Natural killer cell treated with Interleukin-12 subunit alpha and Interleukin-12 subunit beta and Interleukin-15 and Interleukin-18, amount 100 ng/mL, for 72 hours (primary cell): Measurements from ENCODE around the gene EXOC8. TPM values are rescaled to one million over a fixed set of nuclear protein-coding genes. Genes with fewer than 3 reads are reported as not detected.
"Not testable (repeated sequence)": the region's sequence is repeated elsewhere in the genome, so short reads cannot be mapped to it uniquely, and the experiment has no call there.

ENCODE experiments used
- ATAC-seq, 2 donors: fragments of 150-1000 bp; cut with Tn5 transposase in 1 of 2; sonication (Bioruptor Pico), chemical (Tn5 transposase) in 1 of 2; 2 replicates each; pipeline ENCODE4 v1.10.0; 2021
- DNase-seq: peaks from one replicate; pipeline ENCODE4 v3.0.0; 2022; ENCODE audit warnings: low spot score
- H3K27ac Mint-ChIP-seq, 2 donors: 1 replicate in 1 of 2; 2 replicates in 1 of 2; pipeline ENCODE4 v1.8.0; 2022; ENCODE audit warnings: mixed read lengths in 2 of 2, mild to moderate bottlenecking in 1 of 2, moderate library complexity in 1 of 2
- H3K27me3 Mint-ChIP-seq, 2 donors: 1 replicate in 1 of 2; 2 replicates in 1 of 2; pipeline ENCODE4 v1.8.0; 2022; ENCODE audit warnings: mixed read lengths in 2 of 2
- H3K36me3 Mint-ChIP-seq: one replicate; pipeline ENCODE4 v1.8.0; 2022; ENCODE audit warnings: mixed read lengths
- H3K4me1 Mint-ChIP-seq, 2 donors: 1 replicate in 1 of 2; 2 replicates in 1 of 2; pipeline ENCODE4 v1.8.0; 2022; ENCODE audit warnings: low read depth in 2 of 2, mixed read lengths in 2 of 2, mild to moderate bottlenecking in 1 of 2
- H3K4me3 Mint-ChIP-seq: one replicate; pipeline ENCODE4 v1.8.0; 2022; ENCODE audit warnings: mixed read lengths
- H3K9me3 Mint-ChIP-seq: 2 replicates; pipeline ENCODE4 v1.8.0; 2022; ENCODE audit warnings: mixed read lengths
- total RNA-seq, 2 donors: library from RNA; stranded (reverse); gene quantifications; one replicate each; pipeline ENCODE4 v1.2.3, GENCODE V29; 2022

Gene EXOC8
- total RNA-seq, 2 donors from 2014 or later, result 20.2 to 25.2 TPM

DNA sequence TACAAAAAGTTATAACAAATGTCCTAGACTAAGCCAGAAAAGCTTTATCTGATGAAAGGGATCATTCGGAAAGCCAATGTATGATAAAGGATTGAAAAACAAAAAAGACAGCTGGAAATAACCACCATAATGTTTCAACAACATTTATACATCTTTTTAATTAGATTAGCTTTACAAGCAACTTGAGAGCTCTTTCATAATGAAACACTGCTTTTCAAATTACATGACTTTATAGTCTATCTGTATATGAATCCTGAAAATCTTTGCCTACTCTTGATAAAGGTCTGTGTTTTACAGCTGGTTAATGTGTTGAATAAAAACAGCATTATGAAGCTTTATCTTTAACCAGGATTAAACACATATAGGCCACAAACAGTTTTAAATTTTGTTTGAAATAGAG lies 26.0 kb upstream of the EXOC8 start:
- DNase-seq, result no peak
- no peaks in the 10 kb centered on the region for H3K27me3 Mint-ChIP-seq
- H3K4me1 Mint-ChIP-seq, result peaks cover 8 to 9% of the 10 kb centered on the region in 2 donors
- no peaks in the 10 kb centered on the region for H3K9me3 Mint-ChIP-seq
- H3K36me3 Mint-ChIP-seq, result peaks cover 15% of the 10 kb centered on the region
- no peak for ATAC-seq
- H3K4me3 Mint-ChIP-seq, result no peak overlapping the region
- H3K27ac Mint-ChIP-seq, result no peak overlapping the region

GRCh38 chr1:231362325-231362724 lies 24.7 kb upstream of the EXOC8 start:
- no peak for ATAC-seq
- no peak overlapping the region for H3K4me3 Mint-ChIP-seq
- no peaks in the 10 kb centered on the region for H3K9me3 Mint-ChIP-seq
- peak overlapping the region in 1 of 2 donors; percentile 0 for H3K27ac Mint-ChIP-seq
- DNase-seq, result no peak
- peaks cover 12% of the 10 kb centered on the region for H3K36me3 Mint-ChIP-seq
- no peaks in the 10 kb centered on the region for H3K27me3 Mint-ChIP-seq
- peaks cover 13 to 15% of the 10 kb centered on the region in 2 donors for H3K4me1 Mint-ChIP-seq

DNA sequence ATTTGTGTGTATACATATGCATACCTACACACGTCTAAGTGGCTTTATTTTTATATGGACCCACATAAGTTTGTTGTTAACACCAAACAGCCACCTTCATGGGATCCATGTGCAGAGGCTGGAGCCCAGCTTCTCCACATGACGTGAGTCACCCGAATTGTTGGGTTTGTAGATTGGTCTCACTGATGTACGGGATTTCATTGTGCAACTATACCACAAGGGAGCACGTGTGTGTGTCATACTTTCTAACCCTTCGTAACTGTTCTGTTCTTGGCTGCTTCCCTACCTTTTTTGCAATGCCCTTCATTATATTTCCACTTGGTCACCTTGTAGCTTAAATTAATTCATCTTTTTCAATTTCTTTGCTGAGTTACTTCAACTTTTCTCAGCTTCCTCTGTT lies 21.5 kb upstream of the EXOC8 start:
- H3K36me3 Mint-ChIP-seq, result peaks cover 7% of the 10 kb centered on the region
- H3K4me1 Mint-ChIP-seq, result peaks cover 13 to 15% of the 10 kb centered on the region in 2 donors
- H3K27me3 Mint-ChIP-seq, result no peaks in the 10 kb centered on the region
- no peak overlapping the region for H3K27ac Mint-ChIP-seq
- no peak for DNase-seq
- peak in 1 of 2 donors; percentile 57 for ATAC-seq
- H3K9me3 Mint-ChIP-seq, result no peaks in the 10 kb centered on the region
- H3K4me3 Mint-ChIP-seq, result no peak overlapping the region

DNA sequence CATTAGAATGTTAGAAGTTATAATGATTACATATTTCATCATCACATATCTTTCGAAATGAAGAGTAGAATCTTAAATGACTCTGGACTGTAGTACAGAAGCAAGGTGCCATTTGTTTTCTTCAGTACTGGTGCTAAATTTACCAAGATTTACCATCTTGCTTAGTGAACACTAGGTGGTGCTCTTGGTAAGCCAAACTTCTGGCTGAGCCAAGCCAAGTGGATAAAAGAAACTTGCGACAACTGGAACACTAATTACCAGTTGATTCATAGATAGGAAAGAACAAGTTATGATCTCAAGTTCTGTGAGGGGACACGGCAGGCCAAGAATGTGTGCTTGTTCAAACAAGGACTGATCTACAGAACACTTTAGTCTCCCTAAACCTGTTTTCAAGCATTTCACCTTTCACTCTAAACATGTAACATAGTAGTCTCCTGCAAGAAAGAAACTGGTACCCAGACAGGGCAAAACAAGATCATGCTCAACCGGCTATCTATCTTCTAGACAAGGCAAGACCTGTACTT lies 20.2 kb upstream of the EXOC8 start:
- Mint-ChIP-seq H3K9me3 (no peaks in the 10 kb centered on the region), H3K4me3 (no peak overlapping the region), H3K4me1 (peaks cover 13 to 15% of the 10 kb centered on the region in 2 donors), H3K36me3 (peaks cover 10% of the 10 kb centered on the region), H3K27me3 (no peaks in the 10 kb centered on the region), H3K27ac (no peak overlapping the region)
- no peak for DNase-seq
- peak; percentile 78 to 79 for ATAC-seq

GRCh38 chr1:231357187-231357772 lies 19.6 kb upstream of the EXOC8 start:
- Mint-ChIP-seq H3K27ac (no peak overlapping the region), H3K27me3 (no peaks in the 10 kb centered on the region)

GRCh38 chr1:231355171-231355570 lies 17.5 kb upstream of the EXOC8 start:
- Mint-ChIP-seq H3K27me3 (no peaks in the 10 kb centered on the region), H3K4me1 (peaks cover 7 to 15% of the 10 kb centered on the region in 2 donors), H3K4me3 (no peak overlapping the region), H3K27ac (no peak overlapping the region), H3K9me3 (no peaks in the 10 kb centered on the region), H3K36me3 (peaks cover 14% of the 10 kb centered on the region)
- DNase-seq (no peak), ATAC-seq (no peak)

More at GRCh38 chr1:231357187-231357772, 19.6 kb upstream of the EXOC8 start:
- Mint-ChIP-seq H3K4me3 (no peak overlapping the region), H3K36me3 (peaks cover 15% of the 10 kb centered on the region), H3K9me3 (no peaks in the 10 kb centered on the region), H3K4me1 (peaks cover 13 to 15% of the 10 kb centered on the region in 2 donors)
- ATAC-seq, result no peak
- DNase-seq, result no peak

DNA sequence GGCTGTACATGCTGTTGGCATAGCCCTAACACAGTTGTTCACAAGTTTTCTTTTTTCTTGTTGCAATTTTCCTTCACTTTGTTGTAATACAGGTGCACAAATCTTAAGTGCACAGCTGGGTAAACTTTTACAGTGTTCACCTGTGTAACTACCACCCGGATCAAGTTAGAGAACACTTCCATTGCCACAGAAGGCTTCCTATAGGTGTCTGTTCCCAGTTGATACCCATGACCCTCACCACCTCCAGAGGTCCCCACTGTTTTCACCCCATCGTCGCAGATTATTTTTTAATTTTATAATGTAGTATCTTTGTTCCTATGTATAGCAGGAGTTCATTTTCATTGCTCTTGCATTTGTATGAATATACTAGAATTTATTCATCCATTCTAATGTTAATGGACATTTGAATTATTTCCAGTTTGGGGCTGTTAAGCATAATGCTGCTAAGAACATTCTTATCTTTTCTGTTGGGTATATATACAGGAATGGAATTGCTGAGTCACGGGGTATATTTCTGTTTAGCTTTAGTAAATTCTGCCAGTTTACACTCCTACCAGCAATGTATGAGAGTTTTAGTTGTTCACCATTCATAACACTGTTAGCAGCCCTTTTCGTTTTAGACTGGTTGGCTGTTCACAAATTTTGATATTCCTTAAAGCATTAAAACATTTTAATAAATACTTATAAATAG lies 16.8 kb upstream of the EXOC8 start:
- H3K27me3 Mint-ChIP-seq, result no peaks in the 10 kb centered on the region
- no peak overlapping the region for H3K27ac Mint-ChIP-seq
- H3K4me1 Mint-ChIP-seq, result peaks cover 5 to 11% of the 10 kb centered on the region in 2 donors
- no peak for DNase-seq
- no peak for ATAC-seq
- no peaks in the 10 kb centered on the region for H3K9me3 Mint-ChIP-seq
- peaks cover 14% of the 10 kb centered on the region for H3K36me3 Mint-ChIP-seq
- H3K4me3 Mint-ChIP-seq, result no peak overlapping the region

GRCh38 chr1:231353086-231353485 lies 15.4 kb upstream of the EXOC8 start:
- H3K4me3 Mint-ChIP-seq, result no peak overlapping the region
- ATAC-seq (no peak), DNase-seq (no peak)
- no peaks in the 10 kb centered on the region for H3K9me3 Mint-ChIP-seq
- H3K36me3 Mint-ChIP-seq, result peaks cover 19% of the 10 kb centered on the region
- no peak overlapping the region for H3K27ac Mint-ChIP-seq
- H3K4me1 Mint-ChIP-seq, result peaks cover 4 to 7% of the 10 kb centered on the region in 2 donors
- no peaks in the 10 kb centered on the region for H3K27me3 Mint-ChIP-seq

GRCh38 chr1:231351816-231352215 lies 14.2 kb upstream of the EXOC8 start:
- H3K9me3 Mint-ChIP-seq, result no peaks in the 10 kb centered on the region
- H3K27me3 Mint-ChIP-seq, result no peaks in the 10 kb centered on the region
- H3K4me1 Mint-ChIP-seq, result no peaks in the 10 kb centered on the region
- ATAC-seq (no peak), DNase-seq (no peak)
- no peak overlapping the region for H3K4me3 Mint-ChIP-seq
- H3K36me3 Mint-ChIP-seq, result peaks cover 19% of the 10 kb centered on the region
- H3K27ac Mint-ChIP-seq, result no peak overlapping the region

DNA sequence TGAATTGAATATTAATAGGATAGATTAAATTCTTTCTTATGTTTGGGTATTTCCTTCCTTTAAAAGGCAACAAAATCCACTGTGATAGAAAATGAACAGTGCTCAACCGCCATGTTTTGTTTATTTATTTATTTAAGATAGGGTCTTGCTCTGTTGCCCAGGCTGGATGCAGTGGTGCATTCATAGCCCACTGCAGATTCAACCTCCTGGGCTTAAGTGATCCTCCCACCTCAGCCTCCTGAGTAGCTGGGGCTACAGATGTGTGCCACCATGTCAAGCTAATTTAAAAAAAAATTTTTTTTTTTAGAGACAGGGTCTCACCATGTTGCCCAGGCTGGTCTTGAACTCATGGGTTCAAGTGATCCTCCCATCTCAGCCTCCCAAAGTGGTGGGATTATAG lies 11.2 kb upstream of the EXOC8 start:
- not testable (repeated sequence) for H3K4me3 Mint-ChIP-seq, DNase-seq

DNA sequence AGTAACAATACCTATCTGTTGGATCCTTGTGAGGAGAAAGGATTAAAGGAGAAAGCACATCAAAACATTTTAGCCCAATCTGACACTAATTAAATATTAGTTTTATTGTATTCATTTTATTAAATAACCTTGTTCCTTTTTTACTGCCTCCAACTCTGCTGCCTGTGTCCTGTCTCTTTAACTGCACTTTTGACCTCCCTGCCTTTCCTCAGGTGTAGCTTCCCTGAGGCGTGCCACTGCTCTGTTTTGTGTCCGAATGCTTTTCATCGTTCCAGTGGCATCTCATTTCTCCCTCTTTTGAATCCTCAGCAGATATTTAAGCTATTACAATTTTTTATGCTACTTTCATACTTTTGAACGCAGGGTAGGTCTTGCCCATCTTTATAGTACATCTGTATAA lies 10.8 kb upstream of the EXOC8 start:
- H3K27me3 Mint-ChIP-seq, result no peaks in the 10 kb centered on the region
- ATAC-seq, result no peak
- H3K36me3 Mint-ChIP-seq, result peaks cover 19% of the 10 kb centered on the region
- DNase-seq, result no peak
- H3K9me3 Mint-ChIP-seq, result no peaks in the 10 kb centered on the region
- H3K4me3 Mint-ChIP-seq, result no peak overlapping the region
- H3K4me1 Mint-ChIP-seq, result peaks cover 0 to 5% of the 10 kb centered on the region in 2 donors
- H3K27ac Mint-ChIP-seq, result no peak overlapping the region

More for the DNA sequence above, 11.2 kb upstream of the EXOC8 start:
- H3K36me3 Mint-ChIP-seq, result peaks cover 19% of the 10 kb centered on the region
- not testable (repeated sequence) for H3K27ac Mint-ChIP-seq, H3K27me3 Mint-ChIP-seq, ATAC-seq, H3K4me1 Mint-ChIP-seq, H3K9me3 Mint-ChIP-seq

GRCh38 chr1:231347961-231348360 lies 10.3 kb upstream of the EXOC8 start:
- DNase-seq (no peak), ATAC-seq (no peak)
- peaks cover 17% of the 10 kb centered on the region for H3K36me3 Mint-ChIP-seq
- H3K9me3 Mint-ChIP-seq, result no peaks in the 10 kb centered on the region
- no peak overlapping the region for H3K4me3 Mint-ChIP-seq
- no peak overlapping the region for H3K27ac Mint-ChIP-seq
- H3K4me1 Mint-ChIP-seq, result peaks cover 0 to 8% of the 10 kb centered on the region in 2 donors
- H3K27me3 Mint-ChIP-seq, result no peaks in the 10 kb centered on the region

DNA sequence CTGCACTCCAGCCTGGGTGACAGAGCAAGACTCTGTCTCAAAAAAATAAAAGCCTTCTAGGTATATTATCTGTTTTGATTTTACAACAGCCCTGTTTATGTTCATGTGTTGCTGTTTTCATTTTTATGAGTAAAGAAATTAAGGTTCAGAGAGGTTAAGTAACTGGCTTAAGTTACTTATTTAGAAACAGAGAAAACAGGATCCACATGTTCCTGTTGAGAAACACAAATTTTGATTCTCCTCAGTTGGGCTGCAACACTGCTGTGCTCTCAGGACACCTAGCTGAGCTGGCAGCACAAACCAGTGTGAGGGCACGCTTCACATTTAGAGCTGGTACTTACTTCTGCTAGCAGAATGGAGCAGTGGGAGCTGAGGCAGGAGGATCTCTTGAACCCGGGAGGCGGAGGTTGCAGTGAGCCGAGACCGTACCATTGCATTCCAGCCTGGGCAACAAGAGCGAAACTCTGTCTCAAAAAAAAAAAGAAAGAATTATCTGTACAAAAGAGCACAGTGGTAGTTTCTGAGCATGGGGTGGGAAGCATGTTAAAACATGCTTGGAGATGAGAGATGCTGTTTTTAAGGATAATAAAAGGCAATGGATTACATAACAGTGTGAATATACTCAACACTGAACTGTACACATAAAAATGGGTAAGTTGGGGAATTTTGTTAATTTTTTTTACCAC lies 2.8 kb upstream of the EXOC8 start:
- H3K4me1 Mint-ChIP-seq, result peaks cover 43 to 45% of the 10 kb centered on the region in 2 donors
- DNase-seq, result no peak
- H3K27me3 Mint-ChIP-seq, result no peaks in the 10 kb centered on the region
- no peak overlapping the region for H3K4me3 Mint-ChIP-seq
- H3K9me3 Mint-ChIP-seq, result no peaks in the 10 kb centered on the region
- peaks cover 26% of the 10 kb centered on the region for H3K36me3 Mint-ChIP-seq
- H3K27ac Mint-ChIP-seq, result no peak overlapping the region
- no peak for ATAC-seq
